ENCODE data around the gene SSTR3.

- no peak for TF ChIP-seq CTCF (IDR thresholded peaks at IDR 0.05; ENCODE audit: insufficient read depth, low read length, poor library complexity, severe bottlenecking)
- no peak for TF ChIP-seq EZH2phosphoT487 (conservative IDR thresholded peaks at IDR 0.05; ENCODE audit: low read length)
These were observed 32.8 kb upstream of the SSTR3 start for GRCh38 chr22:37244922-37245722.
